Endothelial cell of umbilical vein (primary cell): ENCODE results near the gene CLCN5. TPM values are rescaled to one million over a fixed set of nuclear protein-coding genes. Genes with fewer than 3 reads are reported as not detected.

Experiments used
- BruUV-seq: library from RNA; stranded (reverse); fragments of 400-500 nt; replicated peaks from 2 replicates; lab custom pipeline; 2021; lab: Mats Ljungman, UMichigan
- CTCF ChIA-PET: fragments of 300-600, 350-600 bp; sonication (Branson Sonifier 250); formaldehyde crosslinking; loops from one replicate; lab custom pipeline; 2021; ENCODE audit warnings: antibody characterized with exemption, inconsistent platforms; lab: Charles Lee
- POLR2A ChIA-PET: fragments of 300-600, 350-600 bp; sonication (Branson Sonifier 250); formaldehyde crosslinking; loops from one replicate; lab custom pipeline; 2021; ENCODE audit warnings: antibody characterized with exemption, inconsistent platforms; lab: Charles Lee
- DNase-seq: peaks from one replicate; pipeline ENCODE4 v3.0.0-alpha.2; 2011; ENCODE audit warnings: low read depth, low spot score
- FAIRE-seq: peaks from 2 replicates; lab custom pipeline; 2011; peaks lifted over from hg19 to GRCh38; lab: Jason Lieb, UNC
- H2AFZ ChIP-seq: 2 replicates; pipeline ENCODE4 v1.6.0; 2012; ENCODE audit warnings: low read depth, low read length, control low read depth, inconsistent platforms
- H3K27ac ChIP-seq: 2 replicates; pipeline ENCODE4 v1.5.1; 2011; ENCODE audit warnings: low read depth, mild to moderate bottlenecking, control low read depth, low read length, moderate library complexity; ENCODE audit not compliant: insufficient read depth
- H3K27me3 ChIP-seq, 2 experiments: 2 replicates each; pipeline versions ENCODE4 v1.6.0 to v1.6.1; 2011; ENCODE audit warnings: low read length in 2 of 2, mixed read lengths in 1 of 2; ENCODE audit not compliant: control insufficient read depth in 2 of 2, insufficient read depth in 2 of 2
- H3K36me3 ChIP-seq, 2 experiments: 2 replicates in 1 of 2; 3 replicates in 1 of 2; pipeline ENCODE4 v1.5.1; 2011; ENCODE audit warnings: low read length in 2 of 2, mild to moderate bottlenecking in 1 of 2, moderate library complexity in 1 of 2; ENCODE audit not compliant: control insufficient read depth in 2 of 2, insufficient read depth in 2 of 2; ENCODE audit errors: extremely low read depth in 1 of 2
- H3K4me1 ChIP-seq: 3 replicates; pipeline ENCODE4 v1.5.1; 2011; ENCODE audit warnings: mild to moderate bottlenecking, low read length; ENCODE audit not compliant: control insufficient read depth, insufficient read depth; ENCODE audit errors: extremely low read depth
- H3K4me2 ChIP-seq: 2 replicates; pipeline ENCODE4 v1.6.1; 2011; ENCODE audit warnings: low read length, control low read depth, mixed read lengths; ENCODE audit not compliant: insufficient read depth
- H3K4me3 ChIP-seq, 3 experiments: fragments of 200-600 bp in 1 of 3; sonication (generic), shearing (Covaris generic) in 1 of 3; replicated peaks in 1 of 3; 2 replicates each; pipeline ENCODE4 v1.5.1; 2011 to 2016; ENCODE audit warnings: control low read depth in 3 of 3, low read length in 3 of 3, mild to moderate bottlenecking in 2 of 3, inconsistent platforms in 1 of 3, low read depth in 1 of 3, moderate library complexity in 1 of 3; ENCODE audit not compliant: insufficient read depth in 1 of 3
- H3K79me2 ChIP-seq: 2 replicates; pipeline ENCODE4 v1.6.0; 2012; ENCODE audit warnings: low read length, inconsistent platforms; ENCODE audit not compliant: control insufficient read depth, insufficient read depth
- H3K9ac ChIP-seq: replicated peaks from 2 replicates; pipeline ENCODE3; 2011; ENCODE audit warnings: low read length, control low read depth; ENCODE audit not compliant: insufficient read depth; ENCODE audit errors: extremely low read depth
- H3K9me1 ChIP-seq: replicated peaks from 3 replicates; pipeline ENCODE4 v1.6.0; 2011; ENCODE audit warnings: mild to moderate bottlenecking, low read length; ENCODE audit not compliant: control insufficient read depth, insufficient read depth; ENCODE audit errors: extremely low read depth
- H3K9me3 ChIP-seq: replicated peaks from 2 replicates; pipeline ENCODE4 v1.5.1; 2012; ENCODE audit warnings: low read length, inconsistent platforms; ENCODE audit not compliant: control insufficient read depth, insufficient read depth
- H4K20me1 ChIP-seq: replicated peaks from 2 replicates; pipeline ENCODE3; 2011; ENCODE audit warnings: mild to moderate bottlenecking, low read length; ENCODE audit not compliant: control insufficient read depth, insufficient read depth; ENCODE audit errors: extremely low read depth
- EZH2 ChIP-seq: IDR thresholded peaks from 2 replicates; pipeline ENCODE4 v1.6.1; 2012; ENCODE audit warnings: borderline replicate concordance, low read depth, mild to moderate bottlenecking, moderate library complexity, low read length, inconsistent platforms; ENCODE audit not compliant: severe bottlenecking
- FOS ChIP-seq: IDR thresholded peaks from 2 replicates; pipeline ENCODE4 v1.6.1; 2011; ENCODE audit warnings: mild to moderate bottlenecking, low read length, moderate library complexity, borderline replicate concordance; ENCODE audit not compliant: insufficient read depth
- GATA2 ChIP-seq: IDR thresholded peaks from 2 replicates; pipeline ENCODE4 v1.7.0; 2011; ENCODE audit warnings: low read depth, mild to moderate bottlenecking, moderate library complexity, mixed read lengths, low read length; ENCODE audit not compliant: insufficient read length, insufficient read depth
- JUN ChIP-seq: IDR thresholded peaks from 2 replicates; pipeline ENCODE4 v1.6.1; 2011; ENCODE audit warnings: borderline replicate concordance, low read depth; ENCODE audit not compliant: insufficient read length, insufficient read depth
- MYC ChIP-seq: IDR thresholded peaks from one replicate; pipeline ENCODE4 v1.6.1; 2011; ENCODE audit warnings: mild to moderate bottlenecking, low read depth, low read length
- POLR2A ChIP-seq: IDR thresholded peaks from 2 replicates; pipeline ENCODE4 v1.6.1; 2012; ENCODE audit warnings: low read depth, mild to moderate bottlenecking, control low read depth, low read length
- POLR2AphosphoS5 ChIP-seq: IDR thresholded peaks from 2 replicates; pipeline ENCODE4 v1.6.1; 2012; ENCODE audit warnings: low read depth, mild to moderate bottlenecking, control low read depth, low read length, moderate library complexity; ENCODE audit not compliant: insufficient read depth
- dilution Hi-C: fragments of 300-500 bp; cut with MboI; formaldehyde crosslinking; loops from one replicate; pipeline ENCODE4 v1.15.0; 2019; ENCODE audit warnings: low sequenced_read_pairs; ENCODE audit not compliant: extremely low pct_ligation_motif_present
- intact Hi-C: fragments of 100-400 bp; cut with micrococcal nuclease; formaldehyde crosslinking; loops from one replicate; pipeline ENCODE4 v1.10.0; 2022
- polyA plus RNA-seq, 4 experiments: library from polyadenylated mRNA; depleted of rRNA in 3 of 4; stranded (reverse) in 3 of 4; unstranded in 1 of 4; fragments of >200 nt; gene quantifications; 2 replicates each; pipeline versions ENCODE4 v1.2.1 to v1.2.3, GENCODE V29; 2011 to 2012; ENCODE audit warnings: missing spikeins in 1 of 4
- total RNA-seq: library from RNA; stranded (reverse); gene quantifications from 2 replicates; pipeline ENCODE4 v1.2.3, GENCODE V29; 2021
- TF ChIP-seq, protein P1 (sequence below): IDR thresholded peaks from 2 replicates; pipeline ENCODE4 v1.6.1; 2011; ENCODE audit not compliant: insufficient read depth, insufficient read length
- TF ChIP-seq, protein P2 (sequence below), 2 donors: IDR thresholded peaks; 1 replicate in 1 of 2; 2 replicates in 1 of 2; pipeline ENCODE4 v1.5.1; 2011; ENCODE audit warnings: low read length in 2 of 2, mild to moderate bottlenecking in 2 of 2, moderate library complexity in 2 of 2, control low read depth in 1 of 2, inconsistent platforms in 1 of 2, low read depth in 1 of 2; ENCODE audit not compliant: insufficient read depth in 1 of 2; ENCODE audit errors: extremely low read depth in 1 of 2

The CLCN5 gene
- total and polyA plus RNA-seq, 2 donors (not counting 3 experiments of a cell fraction or from before 2014, with no cell fraction given) = 3.1 to 12.9 TPM

DNA sequence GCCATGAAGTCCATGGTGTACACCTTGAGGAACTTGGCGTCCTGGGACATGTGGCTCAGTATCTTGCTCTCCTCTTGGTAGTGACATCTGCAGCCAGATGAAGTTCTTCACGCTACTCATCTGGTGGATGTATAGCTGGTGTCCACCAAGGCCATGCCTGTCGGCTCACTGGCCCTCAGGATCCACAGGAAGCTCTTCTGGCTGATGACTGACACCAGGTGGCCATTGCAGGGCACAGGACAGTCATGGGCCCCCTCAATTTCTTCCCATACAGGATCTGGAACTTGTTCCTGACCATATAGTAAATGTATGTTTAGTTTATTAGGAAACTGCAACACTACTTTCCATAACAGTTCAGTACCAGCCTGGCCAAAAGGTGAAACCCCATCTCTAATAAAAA lies 10.3 kb upstream of the CLCN5 start:
- CTCF ChIA-PET = no interaction called here
- dilution Hi-C loops (no loop called here), intact Hi-C loops (loop anchor here (10.0 kb wide), 1 partner anchor 763 kb away; no protein-coding TSS in a partner anchor)

More for the DNA sequence above, 10.3 kb upstream of the CLCN5 start:
- H2AFZ ChIP-seq = no peak overlapping the region
- H3K4me3 ChIP-seq = no peak overlapping the region
- no peak for TF ChIP-seq EZH2
- TF ChIP-seq POLR2A = no peak
- TF ChIP-seq GATA2 = no peak
- TF ChIP-seq, protein P1, sequence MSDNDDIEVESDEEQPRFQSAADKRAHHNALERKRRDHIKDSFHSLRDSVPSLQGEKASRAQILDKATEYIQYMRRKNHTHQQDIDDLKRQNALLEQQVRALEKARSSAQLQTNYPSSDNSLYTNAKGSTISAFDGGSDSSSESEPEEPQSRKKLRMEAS = no peak
- no peak for TF ChIP-seq MYC
- TF ChIP-seq POLR2AphosphoS5 = no peak
- TF ChIP-seq, protein P2, sequence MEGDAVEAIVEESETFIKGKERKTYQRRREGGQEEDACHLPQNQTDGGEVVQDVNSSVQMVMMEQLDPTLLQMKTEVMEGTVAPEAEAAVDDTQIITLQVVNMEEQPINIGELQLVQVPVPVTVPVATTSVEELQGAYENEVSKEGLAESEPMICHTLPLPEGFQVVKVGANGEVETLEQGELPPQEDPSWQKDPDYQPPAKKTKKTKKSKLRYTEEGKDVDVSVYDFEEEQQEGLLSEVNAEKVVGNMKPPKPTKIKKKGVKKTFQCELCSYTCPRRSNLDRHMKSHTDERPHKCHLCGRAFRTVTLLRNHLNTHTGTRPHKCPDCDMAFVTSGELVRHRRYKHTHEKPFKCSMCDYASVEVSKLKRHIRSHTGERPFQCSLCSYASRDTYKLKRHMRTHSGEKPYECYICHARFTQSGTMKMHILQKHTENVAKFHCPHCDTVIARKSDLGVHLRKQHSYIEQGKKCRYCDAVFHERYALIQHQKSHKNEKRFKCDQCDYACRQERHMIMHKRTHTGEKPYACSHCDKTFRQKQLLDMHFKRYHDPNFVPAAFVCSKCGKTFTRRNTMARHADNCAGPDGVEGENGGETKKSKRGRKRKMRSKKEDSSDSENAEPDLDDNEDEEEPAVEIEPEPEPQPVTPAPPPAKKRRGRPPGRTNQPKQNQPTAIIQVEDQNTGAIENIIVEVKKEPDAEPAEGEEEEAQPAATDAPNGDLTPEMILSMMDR (IDR thresholded peaks at IDR 0.05; ENCODE audit: extremely low read depth in 1 of 2, insufficient read depth in 1 of 2, low read depth in 1 of 2, low read length in 2 of 2) = no peak
- TF ChIP-seq JUN = no peak
- TF ChIP-seq FOS = no peak
- H3K4me1 ChIP-seq = no peaks in the 10 kb centered on the region
- no peak overlapping the region for H3K9ac ChIP-seq
- no TSS peak for BruUV-seq
- no peaks in the 10 kb centered on the region for H3K36me3 ChIP-seq
- H3K27me3 ChIP-seq = peaks cover 4 to 5% of the 10 kb centered on the region in 2 experiments
- H3K27ac ChIP-seq = no peak overlapping the region
- no peaks in the 10 kb centered on the region for H3K9me1 ChIP-seq
- FAIRE-seq (no peak), DNase-seq (no peak)
- no peak overlapping the region for H3K4me2 ChIP-seq
- H3K9me3 ChIP-seq = no peaks in the 10 kb centered on the region
- H3K79me2 ChIP-seq = no peaks in the 10 kb centered on the region
- POLR2A ChIA-PET = no interaction called here
- no peaks in the 10 kb centered on the region for H4K20me1 ChIP-seq
